DOHH2 (cell line): ENCODE data around the gene KDM4C.

Experiments
- EZH2phosphoT487 ChIP-seq: fragments of 200-600 bp; sonication (generic); IDR thresholded peaks from 2 replicates; pipeline ENCODE4 v1.6.1; 2017; ENCODE audit warnings: borderline replicate concordance, mild to moderate bottlenecking, antibody characterized with exemption, low read length, moderate library complexity, mixed read lengths
- TF ChIP-seq, protein P1 (sequence below): fragments of 200-600 bp; sonication (generic); IDR thresholded peaks from one replicate; pipeline ENCODE4 v1.5.1; 2014; ENCODE audit warnings: antibody characterized with exemption, mild to moderate bottlenecking, low read depth, low read length; ENCODE audit not compliant: poor library complexity, severe bottlenecking

DNA sequence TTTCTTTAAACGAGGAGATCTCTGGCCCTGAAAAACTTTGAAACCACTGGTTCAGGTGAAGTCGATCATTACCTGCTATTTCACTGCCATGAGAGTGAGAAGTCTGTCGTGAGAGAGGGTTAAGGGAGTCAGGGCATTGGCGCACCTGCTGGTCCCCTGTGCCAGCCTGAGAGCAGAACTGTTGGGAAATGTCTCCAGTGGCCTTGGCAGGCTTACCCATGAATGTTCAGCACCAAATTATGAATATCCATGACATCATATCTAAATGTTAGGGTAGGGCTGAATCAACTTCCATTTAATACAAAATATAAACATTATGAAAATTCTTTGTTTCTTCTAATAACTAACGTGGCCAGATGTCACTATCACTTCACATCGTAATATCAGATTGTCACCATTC is 379.3 kb downstream of the KDM4C start:
- TF ChIP-seq, protein P1, sequence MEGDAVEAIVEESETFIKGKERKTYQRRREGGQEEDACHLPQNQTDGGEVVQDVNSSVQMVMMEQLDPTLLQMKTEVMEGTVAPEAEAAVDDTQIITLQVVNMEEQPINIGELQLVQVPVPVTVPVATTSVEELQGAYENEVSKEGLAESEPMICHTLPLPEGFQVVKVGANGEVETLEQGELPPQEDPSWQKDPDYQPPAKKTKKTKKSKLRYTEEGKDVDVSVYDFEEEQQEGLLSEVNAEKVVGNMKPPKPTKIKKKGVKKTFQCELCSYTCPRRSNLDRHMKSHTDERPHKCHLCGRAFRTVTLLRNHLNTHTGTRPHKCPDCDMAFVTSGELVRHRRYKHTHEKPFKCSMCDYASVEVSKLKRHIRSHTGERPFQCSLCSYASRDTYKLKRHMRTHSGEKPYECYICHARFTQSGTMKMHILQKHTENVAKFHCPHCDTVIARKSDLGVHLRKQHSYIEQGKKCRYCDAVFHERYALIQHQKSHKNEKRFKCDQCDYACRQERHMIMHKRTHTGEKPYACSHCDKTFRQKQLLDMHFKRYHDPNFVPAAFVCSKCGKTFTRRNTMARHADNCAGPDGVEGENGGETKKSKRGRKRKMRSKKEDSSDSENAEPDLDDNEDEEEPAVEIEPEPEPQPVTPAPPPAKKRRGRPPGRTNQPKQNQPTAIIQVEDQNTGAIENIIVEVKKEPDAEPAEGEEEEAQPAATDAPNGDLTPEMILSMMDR = no peak
- no peak for TF ChIP-seq EZH2phosphoT487
